C4-2B (cell line): ENCODE results near the gene TACSTD2.
A peak's percentile ranks its signal among the peaks of the same experiment; 100 is the strongest.

Experiments
- H3K27ac ChIP-seq: fragments of 450-650 bp; 2 replicates; pipeline ENCODE4 v1.5.1; 2017
- CTCF ChIP-seq: fragments of 450-650 bp; conservative IDR thresholded peaks from 2 replicates; pipeline ENCODE4 v1.5.1; 2017; ENCODE audit warnings: mild to moderate bottlenecking
- ZFX ChIP-seq: fragments of 450-650 bp; IDR thresholded peaks from 2 replicates; pipeline ENCODE4 v1.6.1; 2017

The TACSTD2 gene

GRCh38 chr1:58580186-58580585, 3.1 kb upstream of the TACSTD2 start:
- no peak for TF ChIP-seq ZFX
- no peak for TF ChIP-seq CTCF
- no peak overlapping the region for H3K27ac ChIP-seq

- no peak for TF ChIP-seq CTCF
- no peak for TF ChIP-seq ZFX
- H3K27ac ChIP-seq, result peak overlapping the region; percentile 20; the same call in 1 of the 2 replicates
Measured at GRCh38 chr1:58577654-58578030, 590 bp upstream of the TACSTD2 start.

GRCh38 chr1:58576325-58576726, 726 bp downstream of the TACSTD2 start:
- no peak overlapping the region for H3K27ac ChIP-seq
- no peak for TF ChIP-seq ZFX
- no peak for TF ChIP-seq CTCF

DNA sequence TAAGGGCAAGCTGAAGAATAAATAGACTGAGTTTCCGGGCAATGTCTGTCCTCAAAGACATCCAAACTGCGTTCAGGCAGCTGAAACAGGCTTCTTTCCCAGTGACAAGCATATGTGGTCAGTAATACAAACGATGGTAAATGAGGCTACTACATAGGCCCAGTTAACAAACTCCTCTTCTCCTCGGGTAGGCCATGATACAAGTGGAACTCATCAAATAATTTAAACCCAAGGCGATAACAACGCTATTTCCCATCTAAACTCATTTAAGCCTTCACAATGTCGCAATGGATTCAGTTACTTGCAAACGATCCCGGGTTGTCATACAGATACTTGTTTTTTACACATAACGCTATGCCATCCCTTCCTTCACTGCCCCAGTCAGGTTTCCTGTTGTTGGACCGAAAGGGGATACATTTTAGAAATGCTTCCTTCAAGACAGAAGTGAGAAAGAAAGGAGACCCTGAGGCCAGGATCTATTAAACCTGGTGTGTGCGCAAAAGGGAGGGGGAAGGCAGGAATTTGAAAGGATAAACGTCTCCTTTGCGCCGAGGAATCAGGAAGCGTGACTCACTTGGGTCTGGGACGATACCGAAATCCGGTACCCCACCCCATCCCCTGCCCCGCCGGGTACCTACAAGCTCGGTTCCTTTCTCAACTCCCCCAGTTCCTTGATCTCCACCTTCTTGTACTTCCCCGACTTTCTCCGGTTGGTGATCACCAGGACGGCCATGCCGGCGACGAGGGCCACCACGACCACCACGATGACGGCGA, 1.3 kb downstream of the TACSTD2 start:
- H3K27ac ChIP-seq, result no peak overlapping the region
- TF ChIP-seq CTCF (no peak), ZFX (no peak)

- no peak overlapping the region for H3K27ac ChIP-seq
- no peak for TF ChIP-seq ZFX
- TF ChIP-seq CTCF, result no peak
Measured at GRCh38 chr1:58574816-58575215, 2.2 kb downstream of the TACSTD2 start.

- no peak for TF ChIP-seq ZFX
- TF ChIP-seq CTCF, result no peak
- H3K27ac ChIP-seq, result no peak overlapping the region
Measured at GRCh38 chr1:58573705-58574591, 3.1 kb downstream of the TACSTD2 start.

DNA sequence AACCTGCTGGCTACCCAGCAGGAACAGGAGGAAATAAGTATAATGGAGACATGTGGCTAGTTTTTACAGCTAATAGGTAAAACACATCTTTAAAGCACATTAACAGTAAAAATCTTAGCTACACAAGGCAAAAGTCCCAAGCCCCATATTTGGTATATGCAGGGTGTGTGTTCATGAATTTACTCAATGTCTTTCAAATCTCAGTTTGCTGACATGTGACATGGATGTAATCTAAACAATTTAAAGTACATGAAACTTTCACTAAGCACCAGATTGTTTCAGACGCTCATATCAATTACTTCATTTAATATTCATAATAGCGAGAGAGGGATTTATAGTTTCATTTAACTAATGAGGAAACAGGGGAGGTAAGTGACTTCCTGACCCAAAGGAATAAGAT, 3.9 kb downstream of the TACSTD2 start:
- no peak for TF ChIP-seq ZFX
- H3K27ac ChIP-seq, result no peak overlapping the region
